OCI-LY1 (cell line): ENCODE data around the gene DBT.

Experiments
- H2AFZ ChIP-seq: fragments of 200-600 bp; sonication (generic), shearing (Covaris generic); 2 replicates; pipeline ENCODE4 v1.6.0; 2014; ENCODE audit warnings: antibody characterized with exemption, mild to moderate bottlenecking, low read length
- H3F3A ChIP-seq: fragments of 200-600 bp; sonication (generic), shearing (Covaris generic); 2 replicates; pipeline ENCODE4 v1.6.0; 2014; ENCODE audit warnings: mild to moderate bottlenecking, antibody characterized with exemption, low read length, moderate library complexity; ENCODE audit not compliant: insufficient read depth
- H3K27ac ChIP-seq: fragments of 200-600 bp; sonication (generic); 2 replicates; pipeline ENCODE4 v1.5.1; 2014; ENCODE audit warnings: low read length, mixed run types, mild to moderate bottlenecking, low read depth; ENCODE audit not compliant: poor library complexity, severe bottlenecking
- H3K27me3 ChIP-seq: fragments of 200-600 bp; sonication (generic); 2 replicates; pipeline ENCODE4 v1.6.0; 2014; ENCODE audit warnings: antibody characterized with exemption, mild to moderate bottlenecking, low read length, moderate library complexity; ENCODE audit not compliant: insufficient read depth
- H3K36me3 ChIP-seq: fragments of 200-600 bp; sonication (generic); 2 replicates; pipeline ENCODE4 v1.6.1; 2014; ENCODE audit warnings: mild to moderate bottlenecking, antibody characterized with exemption, low read length, moderate library complexity, mixed read lengths; ENCODE audit not compliant: insufficient read depth
- H3K4me1 ChIP-seq: fragments of 200-600 bp; sonication (generic); 2 replicates; pipeline ENCODE4 v1.5.1; 2014; ENCODE audit warnings: mild to moderate bottlenecking, low read length, moderate library complexity; ENCODE audit not compliant: insufficient read depth, severe bottlenecking
- H3K4me2 ChIP-seq: fragments of 200-600 bp; sonication (generic), shearing (Covaris generic); 2 replicates; pipeline ENCODE4 v1.6.1; 2014; ENCODE audit warnings: low read length
- H3K4me3 ChIP-seq: fragments of 200-600 bp; sonication (generic); 2 replicates; pipeline ENCODE4 v1.5.1; 2014; ENCODE audit warnings: low read length, low read depth, mild to moderate bottlenecking, mixed read lengths; ENCODE audit not compliant: poor library complexity, severe bottlenecking
- H3K79me2 ChIP-seq: fragments of 200-600 bp; shearing (Covaris generic); 2 replicates; pipeline ENCODE4 v1.6.1; 2016; ENCODE audit warnings: mixed run types, low read length, mixed read lengths; ENCODE audit not compliant: insufficient read depth
- H3K9ac ChIP-seq: fragments of 200-600 bp; sonication (generic), shearing (Covaris generic); 2 replicates; pipeline ENCODE4 v1.6.1; 2014; ENCODE audit warnings: mild to moderate bottlenecking, low read length, mixed read lengths
- H3K9me2 ChIP-seq: fragments of 200-600 bp; sonication (generic), shearing (Covaris generic); 2 replicates; pipeline ENCODE4 v1.6.1; 2014; ENCODE audit warnings: low read depth, mild to moderate bottlenecking, low read length, mixed read lengths
- H3K9me3 ChIP-seq: fragments of 200-600 bp; shearing (Covaris generic); 2 replicates; pipeline ENCODE4 v1.6.1; 2014; ENCODE audit warnings: low read length, mixed read lengths
- H4K20me1 ChIP-seq: fragments of 200-600 bp; sonication (generic), shearing (Covaris generic); 2 replicates; pipeline ENCODE4 v1.6.0; 2016; ENCODE audit warnings: mild to moderate bottlenecking, low read length; ENCODE audit not compliant: insufficient read depth
- CTCF ChIP-seq: fragments of 200-600 bp; sonication (generic), shearing (Covaris generic); IDR thresholded peaks from 2 replicates; pipeline ENCODE4 v1.5.1; 2017; ENCODE audit warnings: mild to moderate bottlenecking, antibody characterized with exemption, low read length, moderate library complexity, mixed read lengths
- EZH2 ChIP-seq: fragments of 200-600 bp; sonication (generic), shearing (Covaris generic); IDR thresholded peaks from 2 replicates; pipeline ENCODE4 v1.8.0; 2017; ENCODE audit warnings: borderline replicate concordance, mixed run types, mild to moderate bottlenecking, antibody characterized with exemption, low read length, moderate library complexity, mixed read lengths

The DBT gene

GRCh38 chr1:100178091-100178490 is 71.5 kb downstream of the DBT start, which contains the start of gene LRRC39:
TSS of gene LRRC39 (minus strand) at chr1:100178256. CDS start at chr1:100168516, 9,740 bp downstream.
- no peaks in the 10 kb centered on the region for H3K36me3 ChIP-seq
- H3F3A ChIP-seq, result no peaks in the 10 kb centered on the region
- H3K27ac ChIP-seq, result no peak within 1 kb of the TSS
- no peaks in the 10 kb centered on the region for H3K9me3 ChIP-seq
- no peaks in the 10 kb centered on the region for H3K27me3 ChIP-seq
- no peaks in the 10 kb centered on the region for H3K79me2 ChIP-seq
- H3K9me2 ChIP-seq, result no peaks in the 10 kb centered on the region
- H2AFZ ChIP-seq, result no peak within 1 kb of the TSS
- no peak within 1 kb of the TSS for H3K4me2 ChIP-seq
- no peak within 1 kb of the TSS for H3K4me3 ChIP-seq
- H3K9ac ChIP-seq, result no peak within 1 kb of the TSS
- H3K4me1 ChIP-seq, result no peaks in the 10 kb centered on the region
- TF ChIP-seq CTCF, result no peak
- no peak for TF ChIP-seq EZH2
- H4K20me1 ChIP-seq, result no peaks in the 10 kb centered on the region

GRCh38 chr1:100177295-100178041 is 72.2 kb downstream of the DBT start:
- Histone ChIP-seq H2AFZ (no peak overlapping the region), H3K27ac (no peak overlapping the region), H3K27me3 (no peaks in the 10 kb centered on the region), H3K9me3 (no peaks in the 10 kb centered on the region), H3K4me1 (no peaks in the 10 kb centered on the region), H3K9ac (no peak overlapping the region), H3F3A (no peaks in the 10 kb centered on the region), H4K20me1 (no peaks in the 10 kb centered on the region), H3K4me3 (no peak overlapping the region), H3K36me3 (no peaks in the 10 kb centered on the region), H3K9me2 (no peaks in the 10 kb centered on the region), H3K4me2 (no peak overlapping the region), H3K79me2 (no peaks in the 10 kb centered on the region)
- TF ChIP-seq CTCF, result no peak
- TF ChIP-seq EZH2, result no peak

- Histone ChIP-seq H2AFZ (no peak overlapping the region), H3K4me3 (no peak overlapping the region), H4K20me1 (no peaks in the 10 kb centered on the region), H3K9me2 (no peaks in the 10 kb centered on the region), H3K36me3 (no peaks in the 10 kb centered on the region), H3K4me2 (no peak overlapping the region), H3K9ac (no peak overlapping the region), H3F3A (no peaks in the 10 kb centered on the region), H3K4me1 (no peaks in the 10 kb centered on the region), H3K27ac (no peak overlapping the region), H3K79me2 (no peaks in the 10 kb centered on the region), H3K27me3 (no peaks in the 10 kb centered on the region), H3K9me3 (no peaks in the 10 kb centered on the region)
- TF ChIP-seq CTCF (no peak), EZH2 (no peak)
Measured at GRCh38 chr1:100168051-100168450, 81.6 kb downstream of the DBT start.
